GM19025 (cell line): ENCODE results near the gene DLG3.
"Not testable (repeated sequence)": the region's sequence is repeated elsewhere in the genome, so short reads cannot be mapped to it uniquely, and the experiment has no call there.

Experiments
- ATAC-seq: cut with Tn5 transposase; IDR thresholded peaks from one replicate; pipeline ENCODE4 v1.9.1; 2021; ENCODE audit warnings: mild to moderate bottlenecking, low read depth, moderate library complexity; ENCODE audit not compliant: unreplicated experiment

The DLG3 gene

GRCh38 chrX:70444326-70444945, at the start of gene DLG3:
DLG3 (plus strand) TSS chrX:70444835; CDS start chrX:70445202, 367 bp downstream.
- no peak for ATAC-seq

GRCh38 chrX:70398899-70399298, 45.7 kb upstream of the DLG3 start:
- no peak for ATAC-seq

GRCh38 chrX:70400181-70400580, 44.5 kb upstream of the DLG3 start:
- not testable (repeated sequence) for ATAC-seq

- no peak for ATAC-seq
These were observed 41.9 kb upstream of the DLG3 start for GRCh38 chrX:70402721-70403120.

- ATAC-seq = no peak
These were observed 39.6 kb upstream of the DLG3 start for GRCh38 chrX:70405003-70405402.

- ATAC-seq = no peak
These were observed 33.7 kb upstream of the DLG3 start for GRCh38 chrX:70410921-70411320.

GRCh38 chrX:70411475-70411874, 33.2 kb upstream of the DLG3 start:
- no peak for ATAC-seq

GRCh38 chrX:70421618-70422017, 23.0 kb upstream of the DLG3 start:
- no peak for ATAC-seq

- ATAC-seq = no peak
These were observed 21.7 kb upstream of the DLG3 start, which contains the start of gene GDPD2 for GRCh38 chrX:70422851-70423341. GDPD2 (plus strand) TSS chrX:70423314; CDS start chrX:70424985, 1,671 bp downstream.

GRCh38 chrX:70423936-70424675, 20.5 kb upstream of the DLG3 start:
- no peak for ATAC-seq

GRCh38 chrX:70424801-70425200, 19.8 kb upstream of the DLG3 start:
- no peak for ATAC-seq

GRCh38 chrX:70426286-70427278, 18.1 kb upstream of the DLG3 start:
- ATAC-seq = no peak

- ATAC-seq = no peak
These were observed 17.3 kb upstream of the DLG3 start for GRCh38 chrX:70427365-70427764.

- no peak for ATAC-seq
These were observed 14.9 kb upstream of the DLG3 start for GRCh38 chrX:70429759-70430158.

- ATAC-seq = no peak
These were observed 11.4 kb upstream of the DLG3 start for GRCh38 chrX:70432936-70433847.

GRCh38 chrX:70433848-70434351, 10.7 kb upstream of the DLG3 start:
- peak; percentile 60 for ATAC-seq

GRCh38 chrX:70434352-70434866, 10.2 kb upstream of the DLG3 start:
- peak; percentile 62 for ATAC-seq

GRCh38 chrX:70434914-70435586, 9.6 kb upstream of the DLG3 start:
- no peak for ATAC-seq

- no peak for ATAC-seq
These were observed 8.3 kb upstream of the DLG3 start for GRCh38 chrX:70436343-70436742.
